ENCODE measurements around the gene TMEM11.
"Not testable (repeated sequence)": the region's sequence is repeated elsewhere in the genome, so short reads cannot be mapped to it uniquely, and the experiment has no call there.

Gene TMEM11

GRCh38 chr17:21242026-21242697 lies 28.2 kb upstream of the TMEM11 start:
- no peak for DNase-seq

DNA sequence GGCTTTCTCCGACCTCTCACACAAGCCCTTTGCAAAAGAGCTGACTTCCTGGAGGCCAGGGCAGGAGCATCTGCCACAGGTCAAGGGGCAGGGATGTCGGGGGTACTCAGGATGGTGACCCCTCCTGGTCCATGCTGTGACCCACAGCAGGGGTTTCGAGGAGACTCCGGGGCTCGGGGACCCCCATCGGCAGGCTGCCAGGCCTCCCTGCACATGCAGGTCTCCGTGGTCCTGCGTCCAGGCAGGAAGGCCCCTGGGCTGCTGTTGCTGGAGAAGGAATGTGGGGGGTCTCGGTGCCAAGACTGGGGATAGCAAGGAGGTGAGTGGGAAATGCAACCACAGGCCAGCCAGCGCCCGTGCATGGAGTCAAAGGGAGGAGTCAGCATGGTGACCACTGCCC lies 27.6 kb upstream of the TMEM11 start:
- no peak for DNase-seq

- no peak for DNase-seq
Measured at GRCh38 chr17:21240369-21241055, 26.6 kb upstream of the TMEM11 start.

- peak; percentile 7 for DNase-seq
Measured at GRCh38 chr17:21239680-21240368, 25.9 kb upstream of the TMEM11 start.

GRCh38 chr17:21235921-21236320 lies 22.0 kb upstream of the TMEM11 start:
- DNase-seq = no peak

DNA sequence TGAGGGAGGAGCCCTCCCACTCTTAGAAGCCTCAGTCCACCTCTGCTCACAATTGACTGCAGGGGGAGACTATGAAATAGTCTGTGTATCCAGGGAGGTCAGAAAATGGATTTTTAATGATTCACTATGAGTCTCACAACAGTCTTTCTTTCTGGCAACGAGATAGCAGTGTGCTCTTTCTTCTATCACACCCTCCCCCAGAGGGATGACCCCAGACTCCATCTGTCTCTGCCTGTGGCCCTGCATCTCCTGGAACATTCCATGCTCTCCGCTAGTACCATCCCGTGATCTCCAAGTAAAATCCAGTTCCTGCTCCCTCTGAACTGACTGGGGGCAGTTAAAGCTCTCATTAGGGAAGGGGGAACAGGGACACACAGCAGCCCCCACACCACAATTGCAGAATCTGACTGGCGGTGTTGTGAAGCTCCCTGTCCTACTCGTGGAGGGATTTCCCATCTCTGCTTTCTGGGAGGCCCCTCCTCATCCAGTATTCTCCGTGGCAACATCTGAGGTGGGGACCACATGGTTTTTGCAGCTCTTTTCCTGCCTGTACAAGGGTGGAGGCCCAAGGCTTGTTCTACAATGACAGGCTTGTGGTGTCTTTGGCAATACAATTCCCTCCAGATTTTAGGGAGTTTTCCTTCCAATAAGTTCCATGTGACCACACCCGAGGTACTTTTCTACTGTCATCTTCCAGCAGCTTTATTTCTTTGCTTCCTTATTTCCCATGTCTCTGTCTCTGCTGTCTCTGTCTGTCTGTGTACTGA lies 19.8 kb upstream of the TMEM11 start:
- DNase-seq = no peak

DNA sequence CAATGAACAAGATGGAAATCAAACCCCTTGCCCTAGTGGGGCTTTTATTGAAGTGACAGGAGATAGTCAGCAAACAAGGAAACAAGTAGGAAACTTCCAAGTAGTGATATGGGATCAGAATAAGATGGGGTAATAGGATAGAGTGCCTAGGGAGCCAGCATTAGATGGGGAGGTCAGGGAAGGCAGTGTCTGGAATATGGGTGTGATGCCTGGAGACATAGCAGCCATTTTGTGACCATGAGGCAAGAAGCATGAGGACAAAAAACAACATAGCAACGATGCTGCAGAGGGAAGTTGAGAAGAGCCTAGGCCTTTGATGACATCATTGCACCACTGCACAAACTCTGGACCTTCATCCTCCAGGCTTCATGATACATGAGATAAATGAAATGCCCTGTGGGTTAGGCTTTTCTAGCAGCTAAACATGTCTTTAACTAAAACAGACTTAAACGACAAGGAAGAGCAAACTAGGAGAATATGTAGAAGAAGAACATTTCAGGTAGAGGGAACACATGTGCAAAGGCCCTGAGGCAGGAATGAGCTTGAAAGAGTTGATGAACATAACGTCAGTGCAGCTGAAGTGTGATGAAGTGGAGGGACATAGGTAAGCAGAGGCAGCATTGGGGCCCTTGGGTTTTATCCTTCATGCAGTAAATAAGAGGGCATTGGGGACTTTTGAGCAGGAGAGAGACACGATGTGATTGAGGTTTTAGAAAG lies 18.2 kb upstream of the TMEM11 start:
- no peak for DNase-seq

GRCh38 chr17:21231533-21231932 lies 17.6 kb upstream of the TMEM11 start:
- DNase-seq = no peak

DNA sequence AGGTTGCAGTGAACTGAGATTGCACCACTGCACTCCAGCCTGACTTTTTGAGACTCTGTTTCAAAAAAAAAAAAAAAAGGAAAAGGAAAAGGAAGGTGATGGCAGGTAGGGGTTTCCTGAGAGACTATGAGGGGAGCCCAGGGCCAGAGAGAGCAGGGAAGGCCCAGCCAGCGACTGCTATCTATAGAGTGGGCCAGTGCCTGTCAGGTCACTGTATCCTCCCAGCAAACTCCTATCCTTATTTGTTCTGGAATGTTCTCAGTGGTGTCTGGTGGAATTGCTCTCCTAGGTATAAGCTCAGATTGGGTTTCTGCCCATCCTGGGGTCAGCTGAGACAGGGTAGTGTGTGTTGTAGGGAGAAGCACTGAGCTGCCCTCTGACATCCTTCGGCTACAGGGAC lies 14.9 kb upstream of the TMEM11 start:
- DNase-seq = no peak

GRCh38 chr17:21228111-21228510 lies 14.2 kb upstream of the TMEM11 start:
- DNase-seq = no peak

GRCh38 chr17:21227277-21227676 lies 13.3 kb upstream of the TMEM11 start:
- DNase-seq = not testable (repeated sequence)

- DNase-seq = no peak
Measured at GRCh38 chr17:21223086-21223485, 9.1 kb upstream of the TMEM11 start.

DNA sequence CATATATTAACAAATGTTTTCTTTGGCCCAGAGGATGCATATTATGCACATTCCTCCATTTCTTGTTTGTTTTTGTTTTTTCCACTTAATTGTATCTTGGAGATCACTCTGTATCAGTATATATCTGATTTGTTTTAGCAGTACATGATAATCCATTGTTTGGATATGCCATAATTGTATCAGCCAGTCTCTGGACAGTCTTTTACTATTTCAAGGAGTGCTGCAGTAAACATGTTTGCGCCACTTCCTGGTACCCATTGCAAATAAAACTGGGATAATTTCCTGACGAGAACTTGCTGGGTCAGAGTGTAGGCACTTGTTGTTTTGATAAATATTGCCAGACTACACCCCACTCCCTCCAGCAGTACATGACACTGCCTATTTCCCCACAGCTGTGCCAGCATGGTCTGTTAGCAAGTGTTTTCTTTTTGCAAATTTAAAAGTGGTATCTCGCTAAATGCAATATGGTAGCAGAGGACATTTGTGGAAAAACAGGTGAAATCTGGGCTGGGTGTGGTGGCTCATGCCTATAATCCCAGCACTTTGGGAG lies 4.9 kb upstream of the TMEM11 start:
- DNase-seq = no peak

DNA sequence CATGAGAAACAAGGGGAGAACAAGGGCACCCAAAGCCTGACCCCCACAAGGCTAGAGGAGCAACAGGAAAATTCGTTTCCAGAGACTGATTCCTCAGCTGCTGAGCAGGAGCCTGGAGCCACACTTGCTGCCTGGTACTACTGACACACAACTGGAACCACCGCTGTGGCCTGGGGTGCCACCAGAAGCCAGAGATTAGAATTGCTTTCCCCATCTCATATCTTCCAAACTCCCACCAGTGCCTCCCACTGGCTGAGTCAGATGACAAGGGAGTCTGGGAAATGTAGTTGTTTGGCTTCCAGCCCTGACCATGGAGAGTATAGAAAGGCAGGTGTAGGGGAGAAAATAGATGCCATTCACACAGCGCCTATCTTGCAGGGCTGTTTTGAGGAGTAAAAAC lies 4.1 kb upstream of the TMEM11 start:
- no peak for DNase-seq

DNA sequence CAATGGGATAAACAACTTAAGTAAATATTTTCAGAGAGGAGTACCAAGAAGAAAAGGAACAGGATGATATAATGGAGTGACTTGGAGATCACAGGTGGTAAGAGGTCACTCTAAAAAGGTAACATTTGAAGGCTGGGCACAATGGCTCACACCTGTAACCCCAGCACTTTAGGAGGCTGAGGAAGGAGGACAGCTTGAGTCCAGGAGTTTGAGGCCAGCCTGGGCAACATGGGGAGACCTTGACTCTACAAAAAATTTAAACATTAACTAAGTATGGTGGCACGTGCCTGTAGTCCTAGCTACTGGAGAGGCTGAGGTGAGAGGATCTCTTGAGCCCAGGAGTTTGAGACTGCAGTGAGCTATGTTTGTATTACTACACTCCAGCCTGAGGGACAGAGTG lies 3.4 kb upstream of the TMEM11 start:
- no peak for DNase-seq

DNA sequence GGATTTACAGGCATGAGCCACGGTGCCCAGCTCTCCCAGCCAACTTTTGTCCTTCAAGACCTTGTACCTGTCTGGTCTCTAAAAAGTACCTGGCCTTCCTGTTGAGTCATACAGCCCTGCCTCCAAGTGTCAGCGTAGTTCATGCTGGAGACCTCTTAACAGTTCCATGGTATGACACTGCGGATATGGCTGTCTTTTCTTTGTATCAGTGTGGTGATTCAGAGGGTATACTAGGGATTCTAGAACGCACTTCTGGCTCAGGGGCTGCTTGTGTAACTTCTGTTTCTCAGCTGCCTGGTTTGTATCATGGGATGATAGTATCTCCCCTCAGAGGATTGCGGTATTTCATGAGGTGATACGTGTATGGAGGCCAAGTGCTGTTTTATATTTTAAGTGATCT lies 2.0 kb upstream of the TMEM11 start:
- DNase-seq = no peak

- DNase-seq = no peak
Measured at GRCh38 chr17:21214777-21215541, 998 bp upstream of the TMEM11 start.

DNA sequence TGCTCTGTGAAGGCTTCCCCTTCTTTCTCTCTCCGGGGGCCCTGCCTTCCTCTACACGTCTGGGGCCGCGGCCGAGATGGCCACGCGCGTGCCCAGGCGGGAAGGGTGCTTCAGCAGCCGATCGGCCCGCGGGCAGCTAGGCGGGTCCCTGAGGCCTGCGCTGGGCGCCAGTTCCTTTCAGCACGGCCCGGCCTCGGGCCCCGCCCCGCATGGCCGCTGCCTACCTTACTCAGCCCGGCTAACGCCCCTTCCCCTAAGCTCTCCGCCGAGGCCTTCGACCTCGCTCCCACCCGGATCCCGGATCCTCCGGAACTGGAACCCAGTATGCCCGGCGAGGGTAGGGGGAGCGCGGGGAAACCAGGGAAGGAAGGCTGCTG lies 335 bp downstream of the TMEM11 start:
- DNase-seq = no peak

DNA sequence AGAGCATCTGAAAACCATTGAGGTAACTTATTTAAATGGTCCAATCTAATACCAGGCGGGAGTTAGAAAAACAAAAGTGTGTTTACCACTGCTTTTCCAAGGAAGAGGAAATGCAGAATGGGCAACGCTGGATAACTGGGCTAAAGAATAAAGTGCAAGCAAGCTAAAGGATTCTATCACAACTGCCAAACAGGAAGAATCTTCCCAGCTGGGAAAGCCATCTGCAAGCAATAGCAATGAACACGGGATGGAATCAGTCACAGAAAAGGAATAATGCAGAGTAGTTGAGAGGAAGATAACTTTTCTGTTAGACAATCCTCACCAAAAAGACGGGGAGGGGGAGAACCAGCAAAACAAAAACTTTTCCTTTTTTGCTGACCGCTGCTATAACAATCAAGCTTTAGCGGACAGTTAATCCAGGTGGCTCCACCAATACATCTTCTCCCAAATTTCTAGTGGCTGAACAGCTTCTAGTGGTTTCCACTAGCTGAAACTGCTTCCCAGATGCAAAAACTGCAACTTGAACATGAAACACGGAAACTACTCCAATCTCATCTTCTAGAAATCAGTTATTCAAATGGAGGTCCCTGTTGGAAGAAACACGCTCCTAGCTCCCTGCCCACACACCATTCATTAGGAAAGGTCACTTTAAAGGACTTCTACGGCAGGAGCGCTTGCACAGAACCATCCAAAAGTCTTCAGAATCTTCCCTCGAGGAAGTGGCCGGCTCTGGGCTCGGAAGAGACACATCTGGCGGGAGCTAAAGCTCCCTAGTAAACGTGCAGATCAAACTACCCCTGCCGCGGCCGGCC lies 929 bp downstream of the TMEM11 start:
- DNase-seq = no peak

DNA sequence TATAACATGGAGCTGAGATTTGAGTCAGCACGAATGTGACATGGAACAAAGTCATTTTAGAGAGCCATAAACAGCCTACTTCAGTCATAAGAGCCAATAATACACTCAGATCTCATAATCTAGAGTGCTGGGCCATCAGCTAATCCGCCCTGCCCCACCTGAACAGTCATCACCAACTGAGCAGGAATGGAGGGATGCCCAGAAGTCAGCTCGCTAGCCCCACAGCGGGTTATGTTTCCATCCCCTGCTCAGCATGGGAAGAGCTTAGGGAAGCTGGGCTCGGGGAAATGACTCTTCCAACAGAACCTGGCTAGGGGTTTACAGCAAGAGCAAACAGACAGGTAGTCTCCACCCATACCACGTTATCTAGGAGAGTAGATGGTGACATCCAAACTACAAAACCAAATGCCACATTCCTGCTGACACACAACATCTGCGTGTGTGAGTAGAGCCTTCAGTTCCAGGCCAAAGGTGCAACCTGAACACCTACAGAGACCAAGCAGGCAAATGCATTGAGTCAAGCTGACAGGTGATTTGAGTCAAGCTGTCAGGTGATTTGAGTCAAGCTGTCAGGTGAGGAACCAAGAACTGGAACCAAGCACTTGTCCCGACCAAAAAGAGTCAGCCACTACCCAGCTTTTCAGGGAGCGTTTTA lies 2.0 kb downstream of the TMEM11 start:
- no peak for DNase-seq
